H1 (cell line): Measurements from ENCODE around the gene BICRAL. TPM values are rescaled to one million over a fixed set of nuclear protein-coding genes. Genes with fewer than 3 reads are reported as not detected.

Source experiments
- BACH1 ChIP-seq: IDR thresholded peaks from 2 replicates; pipeline ENCODE4 v1.6.1; 2012; ENCODE audit warnings: low read length, improper control_type of control experiment
- CEBPB ChIP-seq: IDR thresholded peaks from 2 replicates; pipeline ENCODE4 v1.6.1; 2012; ENCODE audit warnings: low read depth, low read length
- HDAC6 ChIP-seq: IDR thresholded peaks from one replicate; pipeline ENCODE4 v1.7.1; 2012; ENCODE audit warnings: low read depth, mild to moderate bottlenecking, inconsistent platforms, low read length, moderate library complexity
- KDM1A ChIP-seq: fragments of 200-600, 300-600 bp; sonication (generic); IDR thresholded peaks from 2 replicates; pipeline ENCODE4 v1.7.1; 2016; ENCODE audit warnings: mild to moderate bottlenecking, low read length, borderline replicate concordance
- NANOG ChIP-seq: IDR thresholded peaks from 2 replicates; pipeline ENCODE4 v1.6.1; 2011; ENCODE audit warnings: low read length, low read depth, mild to moderate bottlenecking, inconsistent platforms; ENCODE audit not compliant: insufficient read depth, poor library complexity, severe bottlenecking
- TAF1 ChIP-seq: IDR thresholded peaks from 2 replicates; pipeline ENCODE4 v1.6.1; 2011; ENCODE audit warnings: mild to moderate bottlenecking, low read depth, low read length
- TBP ChIP-seq: IDR thresholded peaks from 2 replicates; pipeline ENCODE4 v1.6.1; 2011; ENCODE audit warnings: low read depth, low read length, improper control_type of control experiment
- polyA plus RNA-seq, 7 experiments: library from polyadenylated mRNA; depleted of rRNA in 3 of 7; stranded (reverse) in 5 of 7; unstranded in 2 of 7; fragments of >200 nt in 5 of 7; fragments of 200-250 nt in 2 of 7; gene quantifications; 1 replicate in 5 of 7; 2 replicates in 1 of 7; 4 replicates in 1 of 7; pipeline versions ENCODE4 v1.2.1 to v1.2.3, GENCODE V29; 2011 to 2013; ENCODE audit warnings: missing spikeins in 2 of 7, mixed read lengths in 2 of 7
- total RNA-seq: library from RNA; stranded (reverse); fragmentation: NEBNext Ultra II Directional; extraction: Animal tissue kit (Norgen Biotek cat#: 25700); gene quantifications from 2 replicates; pipeline ENCODE4 v1.2.1, GENCODE V29; 2021
- TF ChIP-seq, protein P1 (sequence below): IDR thresholded peaks from 2 replicates; pipeline ENCODE4 v1.6.1; 2012; ENCODE audit warnings: inconsistent platforms

BICRAL gene
- total and polyA plus RNA-seq, 2 of the 8 experiments (the other 6 are each of a cell fraction or from before 2014, with no cell fraction given), result 9.4 to 12.2 TPM

DNA sequence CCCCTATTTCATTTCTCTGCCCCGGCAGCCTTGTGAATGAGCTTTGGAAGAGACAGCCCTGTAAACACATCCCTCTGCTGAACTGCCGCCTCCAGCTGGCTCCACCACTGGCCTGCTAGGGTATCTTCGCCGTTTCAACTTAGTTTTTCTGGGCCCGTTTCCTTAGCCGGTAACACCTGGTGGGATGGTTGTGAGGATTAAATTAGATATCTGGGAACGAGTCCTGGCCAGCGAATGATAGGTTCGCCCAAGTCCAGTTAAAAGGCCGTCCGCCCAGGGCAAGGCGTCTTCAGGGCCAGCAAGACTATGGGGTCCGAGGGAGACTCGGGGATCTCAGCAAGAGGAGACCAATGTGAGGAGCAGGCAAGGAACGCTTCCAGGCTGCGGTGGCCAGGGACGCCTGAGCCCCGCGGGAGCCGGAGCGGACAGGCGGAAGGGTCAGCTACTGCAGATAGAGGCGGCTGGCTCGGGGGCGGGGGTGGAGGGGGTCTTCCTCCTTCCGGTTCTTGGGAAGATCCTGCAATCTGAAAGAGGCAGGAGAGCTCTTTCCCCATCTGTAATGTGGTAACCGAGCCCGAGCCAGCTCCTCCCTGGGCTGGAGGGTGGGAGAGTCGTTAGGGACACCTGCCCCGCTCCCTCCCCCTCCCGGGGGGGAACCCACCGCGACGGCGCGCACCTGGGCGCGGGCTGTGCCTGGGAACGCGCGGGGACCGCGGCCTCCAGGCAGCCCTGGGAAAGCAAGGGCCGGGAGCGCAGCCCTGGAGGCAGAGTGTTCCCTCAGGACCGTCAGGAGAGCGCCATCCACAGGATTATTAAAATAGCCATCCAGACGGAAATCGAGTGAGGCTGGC lies 129.5 kb downstream of the BICRAL start (continued):
- TF ChIP-seq TBP, result peak; percentile 15; the same call in 1 of the 2 replicates
- peak; percentile 91 for TF ChIP-seq BACH1
- no peak for TF ChIP-seq NANOG
- no peak for TF ChIP-seq CEBPB
- TF ChIP-seq HDAC6, result no peak
- TF ChIP-seq, protein P1, sequence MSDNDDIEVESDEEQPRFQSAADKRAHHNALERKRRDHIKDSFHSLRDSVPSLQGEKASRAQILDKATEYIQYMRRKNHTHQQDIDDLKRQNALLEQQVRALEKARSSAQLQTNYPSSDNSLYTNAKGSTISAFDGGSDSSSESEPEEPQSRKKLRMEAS, result peak; percentile 47; the same call in 1 of the 2 replicates
- peak; percentile 39; the same call in 1 of the 2 replicates for TF ChIP-seq KDM1A
- TF ChIP-seq TAF1, result no peak; the same call in 1 of the 2 replicates
